Stimulated activated CD4-positive, alpha-beta T cell treated with anti-CD3 and anti-CD28 coated beads, Interleukin-12 subunit alpha, Interleukin-12 subunit beta, amount 100 ng/mL, for 24 hours (primary cell): Measurements from ENCODE around the gene OTOS.
A peak's percentile ranks its signal among the peaks of the same experiment; 100 is the strongest.

ENCODE experiments used
- DNase-seq, 2 experiments: peaks; one replicate each; pipeline ENCODE4 v3.0.0-alpha.2; 2020; ENCODE audit warnings: low read depth in 2 of 2

Gene OTOS

GRCh38 chr2:240151477-240152031 is 11.1 kb upstream of the OTOS start:
- no peak for DNase-seq

- peak in 1 of 2 experiments; percentile 22 for DNase-seq
Measured at GRCh38 chr2:240149943-240150784, 9.7 kb upstream of the OTOS start.

- DNase-seq: no peak
Measured at GRCh38 chr2:240147911-240148587, 7.6 kb upstream of the OTOS start.

GRCh38 chr2:240147382-240147781 is 6.9 kb upstream of the OTOS start:
- no peak for DNase-seq

- no peak for DNase-seq
Measured at GRCh38 chr2:240146627-240147278, 6.3 kb upstream of the OTOS start.

DNA sequence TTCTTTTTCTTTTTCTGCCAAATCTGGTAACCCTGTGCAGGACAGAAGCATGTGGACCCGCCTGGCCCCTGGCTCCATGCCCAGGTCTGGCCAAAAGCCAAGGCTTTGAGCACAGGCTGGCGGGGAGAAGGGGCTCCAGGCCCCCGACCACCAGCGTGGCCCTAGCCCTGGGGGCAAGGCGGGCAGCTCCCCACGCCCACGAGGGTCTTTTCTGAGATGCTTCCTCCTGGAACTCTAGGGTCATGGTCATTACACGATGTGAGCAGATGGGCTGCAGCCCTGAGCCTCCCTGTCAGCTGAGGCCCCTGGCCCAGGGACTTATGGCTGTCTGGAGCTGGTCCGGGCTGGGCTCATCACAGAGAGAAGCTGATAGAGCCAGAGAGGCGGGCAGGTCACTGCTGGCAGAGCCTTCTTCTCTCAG is 5.7 kb upstream of the OTOS start:
- DNase-seq: no peak

DNA sequence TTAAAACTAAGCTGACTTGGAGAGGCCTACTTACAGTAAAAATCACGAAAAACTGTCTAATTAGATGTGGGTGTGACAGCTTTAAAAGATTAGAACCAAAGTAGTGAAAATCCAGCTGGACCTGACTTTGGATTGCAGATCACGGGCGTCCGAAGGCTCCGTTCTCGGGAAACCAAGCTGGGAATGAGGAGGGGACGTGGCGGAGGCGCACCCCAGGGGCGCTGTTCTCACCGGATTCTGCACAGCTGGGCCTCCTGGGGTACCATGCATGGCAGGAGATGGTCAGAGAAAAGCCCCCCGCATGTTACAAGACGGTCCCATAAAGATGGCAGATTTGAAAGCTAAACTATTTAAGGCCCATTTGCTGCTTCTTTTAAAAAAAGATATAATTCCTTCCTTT is 5.0 kb upstream of the OTOS start:
- no peak for DNase-seq

GRCh38 chr2:240144649-240145261 is 4.3 kb upstream of the OTOS start:
- DNase-seq: no peak

GRCh38 chr2:240143801-240144648 is 3.6 kb upstream of the OTOS start:
- peak; percentile 66 to 73 for DNase-seq

- no peak for DNase-seq
Measured at GRCh38 chr2:240143276-240143675, 2.8 kb upstream of the OTOS start.

DNA sequence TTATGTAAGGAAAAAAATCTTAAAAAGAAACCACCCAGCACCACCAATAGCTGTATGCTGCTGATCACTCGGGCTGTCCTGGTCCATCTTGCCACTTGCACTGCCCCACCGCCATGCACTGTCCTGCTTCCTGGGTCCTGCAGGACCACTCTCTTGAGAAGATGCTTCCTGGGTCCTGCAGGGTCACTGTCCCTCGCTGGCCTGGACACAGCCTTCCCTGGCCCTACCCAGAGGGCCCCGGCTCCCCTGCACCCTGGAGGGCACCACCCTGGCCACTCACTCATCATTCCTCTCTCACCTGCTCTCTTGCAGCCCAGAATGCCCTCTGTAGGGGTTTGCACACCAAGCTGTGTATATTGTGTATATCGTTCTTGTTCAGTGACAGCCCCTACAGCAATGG is 2.4 kb upstream of the OTOS start:
- no peak for DNase-seq

DNA sequence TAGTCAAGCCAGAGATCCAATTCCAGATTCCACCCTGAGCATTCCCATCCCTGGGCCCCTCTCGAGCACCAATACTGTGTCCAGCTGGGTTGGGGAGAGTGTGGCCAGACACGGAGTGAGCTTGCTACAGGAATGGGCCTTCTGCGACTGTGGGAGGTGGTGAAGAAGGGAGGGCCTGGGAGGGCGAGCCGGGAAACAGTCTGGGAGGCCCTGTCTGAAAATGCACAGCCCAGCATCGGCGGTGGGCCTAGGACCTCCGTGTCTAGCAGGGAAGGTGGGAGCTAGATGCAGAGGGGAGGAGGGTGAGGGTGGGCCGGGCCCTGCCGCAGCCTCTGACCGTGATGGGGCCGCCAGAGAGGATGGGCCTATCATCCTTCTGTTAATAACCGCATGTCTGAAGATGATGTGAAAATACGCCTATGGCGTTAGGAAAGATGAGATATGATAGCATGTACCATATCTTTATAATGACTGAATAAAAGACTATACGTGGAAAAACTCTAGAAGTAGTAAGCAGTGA is 1.9 kb upstream of the OTOS start:
- DNase-seq: no peak

GRCh38 chr2:240141736-240142135 is 1.3 kb upstream of the OTOS start:
- no peak for DNase-seq

- DNase-seq: no peak
Measured at GRCh38 chr2:240140920-240141319, 462 bp upstream of the OTOS start.

- no peak for DNase-seq
Measured at GRCh38 chr2:240139666-240140393, 628 bp downstream of the OTOS start.

DNA sequence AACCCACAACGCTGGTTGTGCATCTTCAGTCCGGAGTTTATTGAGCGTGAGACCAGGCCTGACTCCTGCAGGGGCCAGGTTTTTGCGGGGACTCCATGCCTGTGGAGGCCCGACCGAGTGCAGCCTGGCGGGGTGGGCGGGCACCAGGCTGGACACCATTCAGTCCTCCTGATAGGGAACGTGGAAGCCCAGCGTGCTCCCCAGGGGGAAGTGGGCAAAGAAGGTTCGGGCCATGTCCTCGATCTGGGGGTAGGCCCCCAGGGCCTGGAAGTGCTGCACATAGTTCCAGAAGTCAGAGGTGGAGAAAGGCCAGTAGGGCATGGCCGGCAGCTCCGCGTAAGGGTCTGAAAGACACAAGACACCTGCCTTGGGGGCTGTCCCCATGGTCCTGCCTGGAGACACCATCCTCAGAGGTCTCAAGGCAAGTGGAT is 1.4 kb downstream of the OTOS start:
- no peak for DNase-seq

GRCh38 chr2:240138254-240138984 is 2.0 kb downstream of the OTOS start:
- DNase-seq: no peak

- no peak for DNase-seq
Measured at GRCh38 chr2:240137596-240138253, 2.7 kb downstream of the OTOS start.
